T-helper 22 cell (primary cell): ENCODE measurements around the gene CAMSAP1.

ENCODE experiments used
- DNase-seq: peaks from one replicate; pipeline ENCODE4 v3.0.0-alpha.2; 2020; ENCODE audit warnings: low read depth

The CAMSAP1 gene

DNA sequence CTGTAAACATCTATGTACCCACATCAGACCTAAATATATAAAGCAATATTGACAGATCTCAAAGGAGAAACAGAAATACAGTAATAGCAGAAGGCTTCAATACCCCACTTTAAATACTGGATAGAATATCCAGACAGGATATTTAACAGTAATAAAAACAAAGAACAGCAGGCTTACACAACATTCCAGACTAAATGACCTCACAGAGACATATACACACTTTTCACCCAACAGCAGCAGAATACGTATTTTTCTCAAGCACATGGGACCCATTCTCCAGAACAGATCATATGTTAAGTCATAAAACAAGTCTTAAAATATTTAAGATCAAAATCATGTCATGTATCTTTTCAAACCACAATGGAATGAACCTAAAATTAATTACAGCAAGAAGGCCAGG lies 76.8 kb downstream of the CAMSAP1 start:
- no peak for DNase-seq

DNA sequence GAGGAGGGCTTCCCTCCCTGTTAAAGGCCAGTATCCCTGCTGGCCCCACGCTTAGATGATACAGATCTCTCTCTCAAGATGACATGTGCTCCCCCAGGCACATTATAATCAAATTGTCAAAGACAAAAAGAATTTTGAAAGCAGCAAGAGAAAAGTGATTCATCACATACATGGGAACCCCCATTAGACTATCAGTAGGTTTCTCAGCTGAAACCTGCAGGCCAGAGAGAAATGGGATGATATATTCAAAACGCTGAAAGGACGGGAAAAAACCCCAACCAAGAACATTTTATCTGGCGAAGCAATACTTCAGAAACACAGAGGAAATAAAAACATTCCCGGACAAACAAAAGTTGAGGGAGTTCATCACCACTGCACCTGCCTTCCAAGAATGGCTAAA lies 78.7 kb downstream of the CAMSAP1 start:
- DNase-seq, result no peak

DNA sequence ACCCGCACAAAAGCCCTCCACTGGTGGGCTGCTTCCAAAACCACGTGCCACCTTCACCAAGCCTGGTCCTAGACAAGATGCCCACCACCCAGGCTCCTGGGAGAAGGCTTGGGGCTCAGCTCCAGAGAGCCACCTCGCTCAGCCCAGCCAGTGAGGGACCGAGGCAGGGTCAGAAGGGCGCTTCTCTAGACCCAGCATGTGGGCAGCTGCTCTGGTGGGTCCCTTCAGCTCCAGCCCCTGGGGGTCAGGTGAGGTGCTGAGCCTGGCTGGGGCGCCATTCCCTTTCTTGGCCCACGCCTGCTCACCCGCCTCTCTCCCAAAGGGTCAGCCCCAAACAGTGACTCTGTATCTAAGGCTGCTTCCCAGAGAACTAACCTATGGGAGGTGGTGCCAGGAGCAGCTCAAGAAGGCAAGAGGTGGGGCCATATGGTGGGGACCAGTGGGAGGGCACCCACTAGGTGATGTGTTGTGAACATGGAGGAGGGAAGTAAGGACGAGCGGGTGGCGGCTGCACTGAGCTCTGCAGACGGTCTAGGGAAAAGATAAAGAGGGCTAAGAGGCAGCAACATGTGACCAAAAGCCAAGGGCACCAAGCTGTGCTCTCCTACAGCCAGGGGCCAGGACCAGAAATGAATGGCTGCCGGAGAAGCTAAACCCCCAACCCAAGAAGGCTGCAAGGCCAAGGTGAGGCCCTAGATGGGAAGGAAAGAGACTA lies 79.3 kb downstream of the CAMSAP1 start:
- no peak for DNase-seq

DNA sequence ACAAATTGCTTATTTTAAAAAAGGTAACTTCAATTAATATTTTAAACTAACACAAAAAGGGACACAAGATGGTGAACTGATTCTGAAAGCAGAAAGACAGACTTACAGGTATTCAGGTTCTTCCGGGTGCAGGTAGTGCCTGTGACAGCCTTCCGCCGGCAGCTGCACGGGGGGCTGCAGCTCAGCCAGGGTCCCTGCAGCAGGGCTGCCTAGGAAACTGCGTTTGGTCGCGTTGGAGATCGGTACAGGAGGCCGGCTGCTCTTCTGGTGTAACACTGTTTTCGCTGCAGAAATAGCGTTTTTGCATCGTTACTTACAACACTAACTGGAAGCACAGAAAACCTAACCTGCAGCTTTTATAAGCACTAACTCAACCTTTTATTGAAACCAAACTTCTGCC lies 80.0 kb downstream of the CAMSAP1 start:
- DNase-seq, result no peak

DNA sequence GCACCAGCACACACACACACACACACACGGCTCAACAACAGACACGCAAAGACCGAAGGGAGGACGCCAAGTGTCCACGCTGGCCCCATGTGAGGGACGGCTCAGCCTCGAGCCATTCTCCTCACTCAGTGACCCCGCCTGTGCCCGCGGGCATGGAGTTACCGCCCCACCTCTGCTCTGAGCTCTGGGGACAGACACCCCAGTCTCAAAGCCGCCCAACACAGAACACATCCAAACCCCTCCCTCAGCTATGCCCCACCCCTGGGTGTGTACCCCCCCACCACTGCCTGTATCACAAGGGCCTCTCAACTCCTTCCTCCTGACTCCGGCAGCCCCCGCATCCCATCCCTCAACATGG lies 81.2 kb downstream of the CAMSAP1 start:
- no peak for DNase-seq

DNA sequence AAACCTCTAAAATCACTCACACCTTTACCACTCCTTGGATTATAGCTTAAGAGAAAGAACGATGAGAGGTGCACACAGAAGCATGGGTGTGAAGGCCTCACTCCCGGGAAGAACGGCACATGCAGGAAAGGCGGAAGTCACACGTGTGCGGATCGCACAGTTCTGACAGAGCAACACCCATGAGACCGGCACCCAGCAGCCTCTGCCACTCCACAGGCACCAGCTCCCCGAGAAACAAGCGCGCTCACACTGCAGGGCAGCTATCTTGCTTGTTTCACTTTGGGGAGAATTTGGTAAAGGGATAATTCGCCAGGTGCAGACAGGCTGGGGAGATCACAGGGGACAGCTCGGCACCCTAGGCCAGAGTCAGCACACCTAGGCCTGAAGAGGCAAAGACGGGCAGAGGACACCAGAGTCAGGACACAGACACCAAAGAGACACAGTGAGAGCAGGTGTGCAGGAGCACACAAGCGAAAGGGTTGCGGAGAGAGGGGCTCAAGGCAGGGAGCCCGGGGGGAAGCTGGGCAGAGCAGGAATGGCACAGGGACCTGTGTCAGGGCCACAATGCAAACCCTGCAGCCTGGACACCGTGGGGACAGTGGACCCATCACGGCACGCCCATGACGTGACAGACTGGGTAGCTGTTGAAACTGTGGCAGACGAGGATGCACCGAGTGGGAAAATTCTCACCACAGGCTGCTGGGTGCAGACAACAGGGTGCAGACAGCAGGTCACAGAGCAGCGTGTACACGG lies 81.7 kb downstream of the CAMSAP1 start:
- no peak for DNase-seq

DNA sequence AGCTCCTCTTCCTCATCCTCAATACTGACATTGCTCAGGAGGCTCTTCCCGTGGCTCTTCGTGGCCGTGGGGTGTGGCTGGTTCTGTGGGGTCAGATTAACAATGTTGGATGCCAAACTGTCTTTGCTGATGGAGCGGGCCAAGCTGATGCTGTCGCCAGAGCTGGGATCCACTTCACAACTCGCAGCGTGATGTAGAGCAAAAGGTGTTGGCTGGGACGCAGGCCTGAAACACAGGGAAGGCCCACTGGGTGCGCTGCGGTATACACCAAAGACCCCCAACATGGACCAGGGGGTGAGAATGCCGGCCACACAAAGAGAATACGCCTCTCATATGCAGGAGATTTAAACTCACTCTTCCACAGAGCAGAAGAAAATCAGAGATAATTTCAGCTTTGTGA lies 84.3 kb downstream of the CAMSAP1 start:
- DNase-seq, result no peak

DNA sequence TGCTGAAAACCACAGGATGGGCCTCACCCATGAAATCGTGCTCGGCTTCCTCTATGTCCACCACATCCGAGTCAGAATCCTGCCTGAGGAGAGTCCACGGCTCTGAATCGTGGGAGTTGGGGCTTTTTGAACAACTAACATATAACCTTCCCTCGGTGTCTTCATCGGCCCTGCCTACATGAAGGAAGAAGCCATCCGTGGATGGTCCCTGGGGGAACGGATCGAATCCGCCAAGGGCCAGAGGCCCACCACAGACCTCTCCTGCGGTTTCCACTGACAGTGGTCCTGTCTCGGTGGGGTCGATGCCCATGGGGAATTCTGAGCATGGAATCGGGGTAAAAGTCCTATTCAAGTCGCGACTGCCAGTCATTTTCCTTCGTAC lies 85.0 kb downstream of the CAMSAP1 start:
- no peak for DNase-seq

DNA sequence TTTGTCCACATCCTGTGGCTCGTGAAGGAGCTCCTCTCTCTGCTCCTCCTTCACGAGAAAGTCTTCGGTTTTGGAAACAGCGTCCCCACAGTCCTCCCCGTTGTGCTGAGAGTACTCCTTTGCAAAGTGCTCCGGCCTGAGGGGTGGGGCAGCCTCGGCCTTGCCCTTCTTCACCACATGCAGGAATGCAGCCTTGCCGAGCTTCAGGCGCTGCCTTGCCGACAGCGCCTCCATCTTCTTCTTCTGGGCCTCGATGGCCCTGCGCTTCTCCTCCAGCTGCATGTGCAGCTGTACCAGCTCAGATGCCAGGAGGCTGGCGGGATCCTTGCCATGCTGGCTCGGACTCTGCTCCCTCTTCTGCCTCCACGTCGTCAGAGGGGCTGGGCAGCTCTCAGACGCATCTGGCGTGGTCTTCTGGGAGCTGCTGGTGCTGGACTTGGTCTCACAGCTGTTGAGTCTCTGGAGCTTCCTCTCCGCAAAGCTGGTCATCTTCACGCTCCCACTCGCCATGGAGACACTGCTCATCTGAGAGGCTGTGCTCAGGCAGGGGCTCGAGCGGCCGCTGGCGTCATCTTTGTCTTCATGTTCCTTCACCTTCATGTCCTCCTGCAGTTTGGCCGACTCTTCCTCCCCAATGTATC lies 85.5 kb downstream of the CAMSAP1 start:
- no peak for DNase-seq

DNA sequence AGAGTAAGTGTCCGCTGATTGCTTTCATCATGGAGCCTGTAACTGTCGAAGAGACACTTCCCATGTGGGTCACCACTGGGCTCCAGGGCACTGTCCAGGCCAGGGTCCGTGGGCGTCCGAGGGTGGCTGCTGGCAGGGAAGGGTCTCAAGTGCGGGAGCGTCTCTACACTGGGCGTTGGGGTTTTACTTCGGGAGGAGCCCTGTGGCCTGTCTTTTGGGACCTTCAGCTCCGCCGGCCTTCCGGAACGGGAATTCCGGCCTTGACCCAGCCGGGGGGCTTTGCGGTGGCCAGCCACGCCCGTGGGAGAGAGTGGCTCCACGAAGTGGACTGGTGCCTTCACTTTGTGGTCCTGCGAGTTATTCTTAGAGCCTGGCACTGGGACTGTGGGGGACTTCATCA lies 86.2 kb downstream of the CAMSAP1 start:
- no peak for DNase-seq

DNA sequence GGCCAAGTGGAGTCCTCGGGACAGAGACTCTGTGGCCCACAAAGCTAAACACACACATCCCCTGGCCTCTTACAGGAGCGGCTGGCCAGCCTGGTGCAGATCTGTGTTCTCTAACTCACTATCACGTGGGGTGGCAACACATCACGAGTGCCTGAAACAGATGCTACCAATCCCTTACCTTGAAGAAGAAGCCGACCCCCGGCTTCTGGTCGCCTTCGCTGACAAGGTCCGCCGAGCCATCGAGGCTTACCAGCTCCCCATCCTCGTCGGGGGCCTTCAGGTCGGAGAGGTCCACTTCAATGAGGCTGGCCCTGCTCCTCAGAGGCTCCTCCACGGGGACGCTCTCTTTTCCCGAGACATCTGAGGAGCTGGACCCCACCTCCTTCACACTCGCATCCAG lies 86.7 kb downstream of the CAMSAP1 start:
- DNase-seq, result no peak

DNA sequence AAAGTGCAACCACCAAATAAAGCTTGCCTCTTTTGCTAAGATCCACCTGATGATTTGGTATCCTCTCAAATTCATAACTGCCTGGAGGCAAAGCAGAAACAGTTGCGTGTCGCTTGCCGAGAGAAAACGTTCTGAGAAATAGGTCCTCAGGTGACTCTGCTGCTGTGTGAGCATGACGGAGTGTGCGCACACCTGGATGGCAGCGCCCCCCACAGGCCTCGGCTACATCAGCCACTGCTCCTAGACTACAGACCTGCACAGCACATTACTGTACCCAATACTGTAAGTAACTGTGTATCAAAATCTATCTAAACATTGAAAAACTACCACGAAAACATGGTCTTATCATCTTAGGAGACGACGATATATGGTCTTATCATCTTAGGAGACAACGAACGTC lies 87.4 kb downstream of the CAMSAP1 start:
- DNase-seq, result no peak

DNA sequence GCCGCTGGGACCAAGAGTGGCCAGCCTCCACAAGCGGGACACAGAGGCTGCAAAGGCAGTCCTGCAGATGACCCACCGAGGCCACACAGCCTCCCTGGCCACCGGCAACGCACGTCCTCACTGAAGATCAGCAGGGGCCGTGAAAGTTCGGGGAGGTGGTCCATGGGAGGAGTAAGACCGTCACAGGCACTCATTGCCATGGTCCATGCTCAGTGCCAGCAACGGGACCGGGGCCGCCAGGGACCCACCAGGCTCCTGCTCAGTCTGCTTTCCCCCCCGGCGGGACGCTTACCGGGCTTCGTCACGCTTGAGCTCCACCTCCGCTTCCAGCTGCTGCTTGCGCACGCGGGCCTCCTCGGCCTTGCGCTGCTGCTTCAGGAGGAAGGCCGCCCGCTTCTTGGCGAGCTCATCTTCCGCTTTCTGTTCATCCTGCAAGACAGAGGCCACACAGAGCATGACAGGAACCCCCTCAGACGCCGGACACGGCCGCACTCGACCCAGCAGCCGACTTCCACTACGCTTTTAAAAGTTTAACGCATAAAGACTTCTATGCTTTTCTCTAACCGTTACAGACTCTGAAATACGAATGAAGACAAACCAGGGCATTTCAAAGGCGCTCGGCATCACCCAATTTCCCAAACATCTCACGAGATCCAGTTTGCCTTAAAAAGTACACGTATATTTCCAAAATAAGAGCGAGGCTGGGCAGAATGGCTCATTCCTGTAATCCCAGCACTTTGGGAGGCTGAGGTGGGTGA lies 88.4 kb downstream of the CAMSAP1 start:
- DNase-seq, result no peak

DNA sequence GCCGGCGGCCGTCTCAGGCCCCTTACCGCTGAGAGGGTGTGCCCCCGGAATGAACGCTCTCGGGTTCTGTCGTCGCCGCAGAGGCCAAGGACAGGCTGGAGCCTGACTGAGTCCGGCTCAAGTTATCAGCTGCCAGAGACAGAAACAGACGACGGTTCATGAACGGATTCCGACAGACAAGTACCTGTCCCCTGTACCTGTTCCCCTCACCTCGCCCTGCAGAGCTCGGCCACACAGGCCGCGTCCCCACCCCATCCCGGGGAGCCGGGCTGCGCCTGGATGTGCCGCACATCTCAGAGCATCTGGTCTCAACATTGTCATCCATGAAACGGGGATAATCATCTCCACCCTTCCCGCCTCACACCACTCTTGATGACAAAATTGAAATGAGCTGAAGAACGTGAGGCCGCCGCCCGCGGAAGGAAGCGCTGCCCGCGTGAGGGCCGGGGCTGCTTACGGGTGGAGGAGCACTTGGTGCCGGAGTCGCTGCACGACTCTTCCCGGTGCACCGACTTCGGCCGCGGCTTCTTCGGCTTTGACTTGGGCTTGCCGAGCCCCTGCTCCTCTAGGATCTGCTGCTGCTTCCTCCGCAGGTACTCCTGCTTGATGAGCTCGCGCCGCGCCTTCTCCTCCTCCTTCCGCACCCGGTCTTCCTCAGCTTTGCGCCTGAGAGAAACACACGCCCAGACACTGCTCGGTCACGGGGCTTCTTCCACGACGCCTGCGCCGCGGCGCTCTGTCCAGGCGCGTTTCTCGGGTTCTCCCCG lies 89.2 kb downstream of the CAMSAP1 start:
- DNase-seq, result no peak

DNA sequence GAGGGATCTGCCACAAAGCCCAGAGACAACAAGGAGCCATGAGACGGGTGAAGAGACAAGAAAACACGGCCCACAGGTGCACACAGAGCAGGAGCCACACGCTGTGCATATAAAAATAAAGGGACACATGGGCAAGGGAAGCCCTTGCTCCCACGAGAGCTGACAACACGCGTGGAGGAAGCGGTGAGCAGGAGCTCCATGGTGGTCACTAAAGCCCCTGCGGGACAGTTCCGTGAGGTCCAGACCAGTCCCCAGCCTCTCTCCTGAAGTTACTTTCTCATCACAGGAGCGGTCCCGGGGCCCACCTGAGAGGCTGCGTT lies 90.7 kb downstream of the CAMSAP1 start:
- no peak for DNase-seq

DNA sequence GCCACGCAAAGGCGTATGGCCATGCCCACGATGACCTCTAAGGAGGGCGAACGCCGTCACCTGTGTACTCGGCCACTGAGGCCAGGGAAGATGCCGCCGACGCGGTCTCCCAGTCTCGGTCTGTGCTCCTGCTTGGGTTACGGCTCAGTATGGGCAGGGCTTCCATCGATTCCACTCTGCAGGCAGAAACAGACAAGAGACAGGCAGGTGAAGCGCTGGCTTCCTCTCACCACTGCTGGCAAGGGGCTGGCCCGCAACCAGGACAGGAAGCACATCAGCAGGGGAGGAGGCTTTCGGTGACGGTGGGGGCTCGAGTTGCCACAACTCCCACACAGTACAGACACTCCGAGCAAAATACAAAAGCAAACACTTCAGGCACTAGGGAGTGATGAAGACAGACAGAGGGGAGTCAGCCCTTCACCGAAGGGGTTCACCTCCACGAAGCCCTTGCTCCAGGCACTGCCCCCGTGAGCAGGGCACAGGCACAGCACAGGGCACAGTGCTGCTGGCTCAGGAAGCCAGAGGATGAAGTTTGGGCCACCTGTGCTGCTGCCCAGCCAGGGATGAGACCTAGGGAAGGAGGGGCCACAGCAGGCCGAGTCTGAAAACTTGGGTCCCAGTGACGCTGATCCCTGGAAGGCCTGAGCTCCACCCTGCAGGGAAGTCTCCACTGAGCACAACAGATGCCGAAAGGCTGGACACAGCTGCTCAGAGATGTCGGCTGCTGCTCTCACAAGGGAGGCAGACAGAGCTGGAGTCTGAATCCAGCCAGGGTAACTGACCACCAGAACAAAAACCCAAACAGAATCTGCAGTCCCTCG lies 91.3 kb downstream of the CAMSAP1 start:
- no peak for DNase-seq

DNA sequence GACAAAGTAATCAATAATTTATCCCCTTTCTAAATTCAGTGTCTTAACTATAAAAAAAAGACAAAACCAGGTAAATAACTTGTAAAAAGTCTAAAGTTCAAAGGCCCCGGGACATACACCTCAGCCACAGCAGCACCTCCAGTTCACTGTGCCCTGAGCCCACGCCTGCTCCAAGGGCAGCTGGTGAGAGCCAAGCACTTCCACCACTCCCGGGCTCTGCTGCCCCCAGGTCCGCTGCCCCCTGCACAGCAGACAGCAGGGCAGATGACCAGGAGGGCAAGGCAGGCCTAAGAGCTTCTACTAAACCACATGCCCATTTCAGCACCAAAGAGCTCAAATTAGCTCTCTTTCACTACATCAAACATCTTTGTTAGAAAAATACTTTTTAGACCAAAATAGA lies 91.9 kb downstream of the CAMSAP1 start:
- DNase-seq, result no peak

DNA sequence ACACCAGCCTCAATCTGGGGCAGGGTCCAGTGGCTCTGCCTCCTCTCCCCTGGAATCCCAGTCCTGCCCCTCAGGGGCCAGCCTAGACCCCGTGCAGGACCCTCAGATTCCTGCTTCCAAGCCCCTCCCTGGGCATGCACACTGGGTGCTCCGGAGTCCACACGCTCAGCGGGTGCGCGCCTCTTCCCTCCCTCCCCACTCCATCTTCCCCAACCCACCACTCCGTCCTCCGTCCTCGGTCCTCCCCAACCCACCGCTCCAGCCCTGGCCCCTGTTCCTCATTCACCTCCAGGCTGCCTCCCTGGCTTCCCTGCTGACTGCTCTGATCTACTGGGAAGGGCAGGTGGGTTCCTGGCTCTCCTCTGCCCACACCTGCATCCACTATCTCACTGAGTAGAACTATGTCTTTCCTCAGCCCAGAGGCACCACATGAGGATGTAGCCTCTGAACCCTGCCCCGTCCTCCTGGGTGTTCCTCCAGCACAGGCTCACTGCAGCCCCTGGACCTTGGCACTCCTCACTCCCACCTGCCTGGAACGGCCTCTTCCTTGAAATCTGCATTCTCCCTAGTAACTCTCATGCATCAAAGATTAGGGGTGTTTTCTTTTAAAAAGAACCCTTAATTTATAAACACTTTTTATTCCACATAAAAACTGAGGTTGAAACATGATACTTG lies 92.8 kb downstream of the CAMSAP1 start:
- DNase-seq, result no peak

DNA sequence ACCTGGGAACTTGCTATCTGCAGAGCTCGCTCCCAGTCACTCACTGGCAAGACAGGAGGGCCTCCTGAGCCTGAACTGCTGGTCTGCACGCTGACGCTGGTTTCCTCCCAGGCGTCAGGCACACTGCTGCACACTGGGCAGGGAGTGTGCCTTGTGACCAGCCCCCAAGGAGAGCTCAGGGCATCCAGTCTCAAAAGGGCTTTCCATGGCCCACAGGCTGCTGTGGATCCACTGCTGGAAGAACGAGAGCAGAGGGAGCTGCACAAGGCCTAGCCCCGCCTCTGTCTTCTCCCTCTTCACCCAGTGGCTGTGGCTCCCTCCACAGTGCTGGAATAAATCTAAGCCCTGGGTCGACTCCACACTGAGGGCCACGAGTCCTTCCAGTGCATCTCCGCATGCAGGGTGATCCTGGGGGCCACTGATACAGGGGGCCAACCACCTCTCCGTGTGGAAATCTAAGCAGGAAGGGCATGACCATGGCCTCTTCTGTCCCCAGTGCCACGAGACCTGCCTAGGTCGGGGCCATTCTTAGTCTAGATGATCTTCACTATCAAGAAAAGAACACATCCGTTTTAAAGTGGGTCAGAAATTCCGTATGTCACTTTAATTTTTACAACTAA lies 93.6 kb downstream of the CAMSAP1 start:
- no peak for DNase-seq

DNA sequence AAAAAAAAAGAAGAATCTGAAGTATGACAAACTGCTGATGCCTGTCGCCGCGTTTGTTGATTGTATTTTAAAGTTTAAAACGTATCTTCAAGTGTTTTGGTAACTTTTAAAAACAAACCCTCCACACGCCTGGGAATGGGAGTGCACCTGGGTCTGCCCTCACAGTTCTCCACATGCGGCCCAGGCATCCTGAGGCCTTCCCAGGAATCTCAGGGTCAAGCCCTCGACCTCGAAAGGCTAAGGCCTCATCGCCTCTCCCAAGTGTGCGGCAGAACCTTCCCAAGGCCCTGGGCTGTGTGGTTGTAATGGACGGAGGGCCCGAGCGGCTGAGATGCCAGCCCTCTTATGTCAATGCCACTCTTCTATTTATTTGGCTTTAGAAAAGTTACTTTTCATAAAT lies 94.4 kb downstream of the CAMSAP1 start:
- DNase-seq, result no peak
